MG63 (cell line): Measurements from ENCODE around the gene RIPOR2. TPM values are rescaled to one million over a fixed set of nuclear protein-coding genes. Genes with fewer than 3 reads are reported as not detected.
"Not testable (repeated sequence)": the region's sequence is repeated elsewhere in the genome, so short reads cannot be mapped to it uniquely, and the experiment has no call there.

Experiments used
- DNase-seq: peaks from one replicate; pipeline ENCODE4 v3.0.0-alpha.2; 2020
- H3K27me3 ChIP-seq: fragments of 250-450 bp; sonication (Bioruptor Pico); 2 replicates; pipeline ENCODE4 v1.5.1; 2020; ENCODE audit warnings: mild to moderate bottlenecking, moderate library complexity
- H3K36me3 ChIP-seq: fragments of 250-450 bp; sonication (Bioruptor Pico); 2 replicates; pipeline ENCODE4 v1.5.1; 2020; ENCODE audit warnings: mild to moderate bottlenecking, moderate library complexity
- H3K4me3 ChIP-seq: fragments of 250-450 bp; sonication (Bioruptor Pico); 2 replicates; pipeline ENCODE4 v1.5.1; 2020; ENCODE audit warnings: mild to moderate bottlenecking, moderate library complexity
- H3K9me3 ChIP-seq: fragments of 250-450 bp; sonication (Bioruptor Pico); 2 replicates; pipeline ENCODE4 v1.5.1; 2020; ENCODE audit warnings: mild to moderate bottlenecking, moderate library complexity
- total RNA-seq: library from RNA; depleted of rRNA; stranded (reverse); fragments of >200 nt; shearing (Covaris generic); gene quantifications from 2 replicates; pipeline ENCODE4 v1.2.3, GENCODE V29; 2014; ENCODE audit warnings: low replicate concordance

The RIPOR2 gene
- total RNA-seq, 1 experiment from 2014 or later: 0.40 TPM

DNA sequence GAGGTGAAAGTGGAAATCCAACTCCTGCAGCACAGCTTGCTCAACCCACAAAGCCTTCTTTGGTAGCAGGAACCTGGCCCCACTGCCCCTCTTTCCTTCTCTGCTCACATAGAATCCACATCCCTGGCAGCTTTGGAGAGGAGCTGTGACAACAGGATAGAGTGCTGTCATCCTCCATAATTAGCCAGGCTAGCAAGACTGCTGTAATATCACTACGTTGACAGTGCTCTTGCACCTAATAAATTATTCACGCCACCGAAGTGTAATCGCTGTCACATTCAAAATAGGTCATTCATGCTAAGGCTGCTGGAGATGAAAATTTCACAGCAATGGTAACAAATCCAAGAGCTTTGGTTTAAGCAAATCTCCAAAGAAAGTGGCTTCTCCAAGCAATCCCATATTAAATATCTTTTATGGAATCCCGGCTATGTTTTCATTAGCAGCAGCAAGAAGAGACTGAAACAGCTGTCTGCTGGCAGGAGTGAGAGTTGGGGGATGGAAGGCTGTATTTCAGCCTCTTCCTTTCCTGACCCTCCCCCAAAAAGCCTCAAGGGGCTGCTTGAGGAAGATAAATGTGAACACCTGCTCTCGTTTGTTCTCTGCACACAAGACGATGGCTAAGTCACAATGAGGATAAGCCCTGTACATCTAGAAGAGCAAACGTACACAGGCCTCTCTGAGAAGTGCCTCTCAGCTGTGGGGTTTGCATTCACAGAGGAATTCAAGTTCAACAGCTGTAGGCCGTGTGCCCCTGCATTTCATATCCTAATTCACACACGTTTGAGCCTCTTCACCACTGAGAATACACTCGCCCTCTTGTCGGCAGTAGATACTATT is 16.5 kb downstream of the RIPOR2 start:
- Histone ChIP-seq H3K4me3 (no peak overlapping the region), H3K27me3 (no peaks in the 10 kb centered on the region), H3K36me3 (no peaks in the 10 kb centered on the region), H3K9me3 (no peaks in the 10 kb centered on the region)
- no peak for DNase-seq

- DNase-seq: no peak
- Histone ChIP-seq H3K36me3 (no peaks in the 10 kb centered on the region), H3K9me3 (no peaks in the 10 kb centered on the region), H3K27me3 (no peaks in the 10 kb centered on the region), H3K4me3 (no peak overlapping the region)
These were observed 17.1 kb downstream of the RIPOR2 start for GRCh38 chr6:24918641-24919055.

DNA sequence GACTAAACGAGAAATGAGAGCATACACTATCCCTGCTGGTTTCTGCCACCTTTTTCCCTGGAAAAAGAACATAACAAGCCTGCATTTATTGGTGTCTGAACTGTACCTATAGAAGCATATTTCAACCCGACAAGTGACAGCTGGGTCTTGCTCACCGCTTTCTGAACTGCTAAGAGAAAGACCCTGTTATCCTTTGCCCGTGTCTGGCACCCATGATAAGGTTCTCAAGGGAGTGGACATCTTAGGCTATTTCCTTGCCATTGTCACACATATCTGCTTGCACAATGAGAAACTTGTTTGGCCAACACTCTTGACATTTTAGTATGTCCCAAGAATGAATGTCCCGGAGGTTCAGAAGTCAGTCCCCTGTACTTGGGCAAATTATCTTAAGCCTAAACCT is 19.3 kb downstream of the RIPOR2 start:
- H3K36me3 ChIP-seq: no peaks in the 10 kb centered on the region
- H3K4me3 ChIP-seq: no peak overlapping the region
- H3K27me3 ChIP-seq: no peaks in the 10 kb centered on the region
- no peaks in the 10 kb centered on the region for H3K9me3 ChIP-seq
- DNase-seq: no peak

DNA sequence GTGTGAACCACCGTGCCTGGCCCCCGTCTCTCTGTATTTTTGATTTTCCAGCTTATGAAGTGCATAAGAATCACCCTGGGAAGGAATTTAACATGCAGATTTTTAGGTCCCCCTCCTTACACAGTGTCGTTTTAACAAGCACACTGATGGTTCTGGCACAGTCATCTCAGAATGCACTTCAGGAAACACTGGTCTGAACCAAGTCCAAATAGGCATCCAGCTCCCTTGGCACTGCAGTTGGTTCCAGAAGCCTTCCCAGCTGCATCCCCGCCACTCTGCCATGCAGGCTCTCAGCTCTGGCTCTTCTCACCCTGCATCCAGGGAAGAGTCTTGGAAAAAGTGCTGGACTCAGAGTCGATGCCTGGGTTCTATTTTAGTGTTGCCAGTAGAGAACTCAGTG is 20.1 kb downstream of the RIPOR2 start:
- H3K36me3 ChIP-seq: no peaks in the 10 kb centered on the region
- H3K4me3 ChIP-seq: no peak overlapping the region
- H3K9me3 ChIP-seq: no peaks in the 10 kb centered on the region
- no peaks in the 10 kb centered on the region for H3K27me3 ChIP-seq
- no peak for DNase-seq

- not testable (repeated sequence) for H3K9me3 ChIP-seq, H3K4me3 ChIP-seq, H3K27me3 ChIP-seq, DNase-seq, H3K36me3 ChIP-seq
These were observed 21.7 kb downstream of the RIPOR2 start for GRCh38 chr6:24914082-24914481.

GRCh38 chr6:24911796-24912382 is 23.9 kb downstream of the RIPOR2 start:
- no peak for DNase-seq
- H3K4me3 ChIP-seq: no peak overlapping the region; the same call in 1 of the 2 replicates
- no peaks in the 10 kb centered on the region for H3K9me3 ChIP-seq
- no peaks in the 10 kb centered on the region for H3K27me3 ChIP-seq
- H3K36me3 ChIP-seq: no peaks in the 10 kb centered on the region

DNA sequence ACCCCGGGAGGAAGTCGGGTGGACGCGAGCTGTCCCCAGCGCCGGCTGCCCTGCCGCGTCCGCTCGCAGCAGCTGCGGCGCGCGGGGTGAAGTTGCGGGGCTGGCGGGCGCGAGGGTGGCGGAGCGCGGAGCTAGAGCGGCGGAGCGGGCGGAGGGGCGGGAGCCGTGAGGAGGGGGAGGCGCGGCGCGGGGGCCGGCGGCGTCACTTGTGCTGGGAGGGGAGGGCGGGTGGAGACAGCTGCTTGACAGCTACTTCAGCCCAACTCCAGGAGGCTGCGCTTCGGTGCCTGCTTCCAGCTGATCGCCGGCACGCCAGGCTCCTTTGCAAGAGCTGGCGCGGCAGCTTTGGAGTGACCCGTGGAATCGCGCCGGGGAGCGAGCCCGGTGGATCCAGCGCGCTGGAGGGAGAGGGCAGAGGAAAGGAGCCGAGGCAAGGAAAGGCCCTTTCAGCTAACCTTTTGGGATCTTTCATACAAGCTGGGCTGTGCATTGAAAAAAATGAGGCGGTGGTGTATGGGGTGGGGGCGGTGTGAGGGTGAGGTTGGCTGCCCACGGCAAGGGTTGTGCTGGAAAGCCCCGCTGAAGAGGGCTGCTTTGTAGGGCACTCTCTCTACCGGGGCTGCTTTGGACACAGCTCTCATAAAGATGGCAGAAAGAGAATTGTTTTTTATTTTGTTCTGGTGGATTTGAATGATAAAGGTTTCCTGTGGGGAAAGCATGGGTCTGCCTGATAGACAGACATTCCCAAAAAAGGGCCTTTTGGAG is 24.6 kb downstream of the RIPOR2 start:
- no peaks in the 10 kb centered on the region for H3K9me3 ChIP-seq
- DNase-seq: peak; percentile 55
- H3K4me3 ChIP-seq: peak overlapping the region; percentile 42
- H3K27me3 ChIP-seq: no peaks in the 10 kb centered on the region
- no peaks in the 10 kb centered on the region for H3K36me3 ChIP-seq

- Histone ChIP-seq H3K27me3 (no peaks in the 10 kb centered on the region), H3K9me3 (no peaks in the 10 kb centered on the region), H3K4me3 (peak overlapping the region; percentile 42), H3K36me3 (no peaks in the 10 kb centered on the region)
- no peak for DNase-seq
These were observed 25.3 kb downstream of the RIPOR2 start for GRCh38 chr6:24910331-24910960.

DNA sequence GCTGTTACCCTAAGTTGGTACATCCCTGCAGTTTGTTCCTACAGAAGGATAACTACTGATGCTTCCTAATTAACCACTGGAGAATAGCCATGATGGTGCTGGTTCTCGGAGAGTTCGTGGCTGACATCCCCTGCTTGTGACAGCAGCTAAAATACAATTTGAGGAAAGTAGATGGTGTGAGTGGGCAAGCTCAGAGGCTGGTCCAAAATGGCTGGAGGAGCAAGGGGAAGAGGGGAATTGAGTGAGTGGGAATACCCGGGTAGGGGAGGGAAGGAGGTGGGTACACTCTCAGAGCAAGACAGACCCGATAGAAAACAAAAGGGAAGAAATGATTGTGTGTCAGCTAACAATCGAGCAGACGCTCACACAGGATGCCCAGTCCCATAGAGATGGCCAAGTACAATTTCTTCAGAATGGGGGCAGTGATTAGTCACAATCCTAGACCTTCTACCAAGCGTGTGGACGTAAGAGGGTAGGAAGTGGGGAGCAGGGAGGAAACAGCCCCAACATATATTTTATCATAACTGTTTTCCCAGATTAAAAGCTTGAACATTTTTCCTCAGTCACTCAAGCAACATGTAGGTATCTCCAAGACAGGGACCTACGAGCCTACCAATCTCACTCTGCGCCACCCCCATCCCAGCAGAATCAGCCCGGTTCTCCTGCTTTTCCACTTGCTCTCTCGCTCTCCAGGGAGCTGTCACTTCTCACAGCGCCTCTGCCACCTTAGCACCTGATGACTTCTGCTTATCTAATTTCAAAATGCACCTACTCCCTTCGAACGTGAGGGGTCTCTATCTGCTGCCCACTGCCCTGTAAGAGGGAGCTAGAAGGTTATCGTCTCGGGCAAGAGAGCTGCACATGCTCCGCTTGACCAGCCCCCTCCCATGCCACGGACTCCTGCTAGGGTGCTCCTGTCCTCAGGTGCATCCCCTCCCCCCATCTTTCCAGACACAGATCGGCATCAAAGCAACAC is 26.2 kb downstream of the RIPOR2 start:
- H3K27me3 ChIP-seq: no peaks in the 10 kb centered on the region
- DNase-seq: no peak
- no peak overlapping the region for H3K4me3 ChIP-seq
- no peaks in the 10 kb centered on the region for H3K36me3 ChIP-seq
- no peaks in the 10 kb centered on the region for H3K9me3 ChIP-seq

DNA sequence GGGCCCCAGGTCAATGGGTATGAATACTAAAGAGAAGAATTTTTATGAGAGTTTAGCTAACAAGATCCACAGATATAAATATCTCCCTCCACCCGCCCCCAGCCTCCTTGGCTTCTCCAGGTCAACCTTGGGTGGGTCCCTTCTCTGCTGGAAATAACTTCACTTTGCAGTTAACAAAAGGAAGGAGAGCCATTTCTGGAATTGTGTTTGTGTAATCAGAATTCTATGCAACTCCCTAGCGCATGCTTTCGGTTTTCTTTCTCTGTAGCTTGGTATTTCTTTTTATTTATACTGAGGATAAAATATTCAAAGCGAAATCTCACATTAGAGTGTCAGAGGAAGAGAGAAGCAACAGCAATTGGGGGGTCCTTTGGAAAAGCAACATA is 27.1 kb downstream of the RIPOR2 start:
- Histone ChIP-seq H3K9me3 (no peaks in the 10 kb centered on the region), H3K36me3 (no peaks in the 10 kb centered on the region), H3K4me3 (no peak overlapping the region), H3K27me3 (no peaks in the 10 kb centered on the region)
- DNase-seq: peak; percentile 65

DNA sequence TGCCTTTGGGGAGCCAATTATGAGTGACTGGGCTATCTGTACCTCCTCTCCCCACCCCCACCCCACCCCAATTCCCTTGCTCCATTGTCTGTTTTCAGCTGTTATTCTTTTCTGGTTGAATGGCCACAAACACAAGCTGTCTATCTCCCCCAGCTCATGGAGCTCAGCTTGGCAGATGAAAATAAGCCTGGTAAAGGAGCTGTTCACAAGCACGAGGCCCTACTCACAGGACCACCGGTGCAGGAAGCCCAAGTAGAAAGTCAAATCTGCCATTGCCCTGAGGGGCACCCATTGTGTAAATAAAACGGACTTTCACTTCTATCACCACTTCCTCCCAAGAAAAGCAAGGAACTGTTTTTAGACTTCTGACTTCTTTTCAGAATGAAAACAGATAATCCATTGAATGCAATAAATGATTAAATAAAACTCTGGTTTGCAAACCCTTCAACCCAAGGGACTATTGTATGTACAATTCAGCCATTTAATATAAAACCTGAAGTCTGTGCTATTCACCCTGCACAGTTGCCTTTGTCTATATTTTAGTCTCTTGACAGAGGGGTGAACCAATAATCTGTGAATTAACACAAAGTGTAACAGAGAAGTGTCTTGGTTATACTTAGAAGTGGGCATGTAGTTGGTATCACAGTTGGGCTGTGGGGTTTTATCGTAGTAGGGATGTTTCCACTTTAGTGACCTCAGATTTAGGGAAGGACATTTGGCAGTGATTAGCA is 27.7 kb downstream of the RIPOR2 start:
- Histone ChIP-seq H3K36me3 (no peaks in the 10 kb centered on the region), H3K27me3 (no peaks in the 10 kb centered on the region), H3K4me3 (no peak overlapping the region), H3K9me3 (peaks cover 2% of the 10 kb centered on the region; the same call in 1 of the 2 replicates)
- DNase-seq: no peak

GRCh38 chr6:24906314-24906713 is 29.4 kb downstream of the RIPOR2 start:
- Histone ChIP-seq H3K36me3 (no peaks in the 10 kb centered on the region), H3K9me3 (peaks cover 2% of the 10 kb centered on the region; the same call in 1 of the 2 replicates), H3K27me3 (no peaks in the 10 kb centered on the region), H3K4me3 (no peak overlapping the region)
- no peak for DNase-seq

DNA sequence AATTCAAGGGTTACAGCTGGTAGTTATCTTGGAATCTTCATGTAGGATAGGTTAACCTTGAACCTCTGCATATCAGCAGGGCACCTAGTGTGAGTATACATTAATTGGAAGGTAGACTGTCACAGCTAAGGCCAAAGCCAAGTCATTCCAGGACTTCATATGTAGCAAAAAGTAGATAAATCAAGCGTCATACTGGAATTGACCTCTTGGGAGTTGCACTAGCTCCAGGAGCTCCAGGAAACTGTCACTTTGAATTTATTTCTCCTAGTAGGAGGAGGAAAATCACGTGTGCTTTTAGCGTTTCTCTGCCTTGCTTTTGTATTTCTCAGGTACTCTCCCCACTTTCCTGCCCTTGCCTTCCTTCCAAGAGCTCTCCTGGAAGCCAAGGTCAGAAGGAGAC is 30.3 kb downstream of the RIPOR2 start:
- H3K4me3 ChIP-seq: no peak overlapping the region
- H3K27me3 ChIP-seq: no peaks in the 10 kb centered on the region
- H3K9me3 ChIP-seq: peaks cover 2% of the 10 kb centered on the region; the same call in 1 of the 2 replicates
- H3K36me3 ChIP-seq: no peaks in the 10 kb centered on the region
- no peak for DNase-seq

- H3K9me3 ChIP-seq: peaks cover 2% of the 10 kb centered on the region; the same call in 1 of the 2 replicates
- no peaks in the 10 kb centered on the region for H3K36me3 ChIP-seq
- H3K4me3 ChIP-seq: no peak overlapping the region
- no peak for DNase-seq
- H3K27me3 ChIP-seq: no peaks in the 10 kb centered on the region
These were observed 32.1 kb downstream of the RIPOR2 start for GRCh38 chr6:24903681-24904080.

DNA sequence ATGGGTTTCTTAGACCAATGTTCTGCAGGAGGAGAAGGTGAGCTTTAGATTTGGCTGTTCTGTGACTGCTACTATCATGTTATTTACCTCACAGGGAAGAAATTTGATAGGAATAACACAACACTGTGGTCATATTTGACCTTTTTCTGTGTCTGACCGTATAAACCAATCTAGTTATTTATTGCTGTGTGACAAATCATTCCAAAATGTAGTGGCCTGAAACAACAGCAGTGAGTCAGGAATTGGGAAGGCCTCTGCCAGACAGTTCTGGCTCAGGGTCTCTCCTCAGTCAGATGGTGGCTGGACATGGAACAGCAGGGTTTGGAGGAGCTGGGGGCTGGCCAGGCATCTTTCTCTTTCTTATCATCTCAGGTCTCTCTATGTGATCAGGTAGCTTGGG is 33.0 kb downstream of the RIPOR2 start:
- peak; percentile 78 for DNase-seq
- H3K27me3 ChIP-seq: no peaks in the 10 kb centered on the region

More for the DNA sequence above, 33.0 kb downstream of the RIPOR2 start:
- Histone ChIP-seq H3K9me3 (peaks cover 2% of the 10 kb centered on the region; the same call in 1 of the 2 replicates), H3K36me3 (no peaks in the 10 kb centered on the region), H3K4me3 (no peak overlapping the region)
